ENCODE data around the gene SLC34A3.

SLC34A3 gene

DNA sequence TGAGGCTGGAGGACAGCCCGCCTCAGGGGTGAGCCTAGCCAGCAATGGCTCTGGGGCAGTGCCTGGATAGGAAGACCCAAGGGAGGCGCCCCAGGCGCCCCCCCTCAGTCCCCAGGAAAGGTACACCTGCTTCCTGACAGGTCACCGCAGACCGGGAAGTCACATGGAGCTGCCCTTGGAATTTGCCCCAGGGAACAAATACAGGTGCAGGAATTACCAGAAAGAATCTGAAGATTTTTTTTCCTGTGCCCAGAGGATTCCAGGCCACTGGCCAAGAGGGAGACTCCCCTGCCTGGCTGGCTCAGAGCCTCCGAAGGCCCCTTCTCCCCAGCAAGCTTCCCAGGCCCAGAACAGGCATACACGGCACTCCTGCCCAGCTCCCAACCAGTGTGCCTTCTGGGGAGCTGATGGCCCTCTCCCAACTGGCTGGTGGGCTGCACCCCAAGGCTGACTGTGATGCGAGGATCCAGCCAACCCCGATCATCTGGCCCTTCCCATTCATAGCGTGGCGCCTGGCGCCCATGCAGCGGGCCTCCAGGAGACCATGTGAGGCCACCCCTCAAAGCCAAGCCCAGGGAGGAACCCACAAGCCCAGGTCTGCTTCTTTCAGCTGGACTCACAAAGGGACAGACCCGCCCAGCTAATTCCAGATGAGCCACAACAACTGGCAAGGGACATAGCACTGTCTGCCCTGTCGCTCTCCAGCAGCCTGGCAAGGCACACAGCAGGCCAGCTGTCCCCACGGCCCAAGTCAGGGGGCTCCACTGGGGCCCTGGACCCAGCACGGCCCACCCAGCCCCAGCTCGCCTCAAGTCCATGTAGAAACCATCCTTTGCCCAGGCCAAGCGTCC is 32.4 kb upstream of the SLC34A3 start:
- DNase-seq = no peak

- no peak for DNase-seq
Observed at GRCh38 chr9:137198902-137199283, 31.8 kb upstream of the SLC34A3 start.

DNA sequence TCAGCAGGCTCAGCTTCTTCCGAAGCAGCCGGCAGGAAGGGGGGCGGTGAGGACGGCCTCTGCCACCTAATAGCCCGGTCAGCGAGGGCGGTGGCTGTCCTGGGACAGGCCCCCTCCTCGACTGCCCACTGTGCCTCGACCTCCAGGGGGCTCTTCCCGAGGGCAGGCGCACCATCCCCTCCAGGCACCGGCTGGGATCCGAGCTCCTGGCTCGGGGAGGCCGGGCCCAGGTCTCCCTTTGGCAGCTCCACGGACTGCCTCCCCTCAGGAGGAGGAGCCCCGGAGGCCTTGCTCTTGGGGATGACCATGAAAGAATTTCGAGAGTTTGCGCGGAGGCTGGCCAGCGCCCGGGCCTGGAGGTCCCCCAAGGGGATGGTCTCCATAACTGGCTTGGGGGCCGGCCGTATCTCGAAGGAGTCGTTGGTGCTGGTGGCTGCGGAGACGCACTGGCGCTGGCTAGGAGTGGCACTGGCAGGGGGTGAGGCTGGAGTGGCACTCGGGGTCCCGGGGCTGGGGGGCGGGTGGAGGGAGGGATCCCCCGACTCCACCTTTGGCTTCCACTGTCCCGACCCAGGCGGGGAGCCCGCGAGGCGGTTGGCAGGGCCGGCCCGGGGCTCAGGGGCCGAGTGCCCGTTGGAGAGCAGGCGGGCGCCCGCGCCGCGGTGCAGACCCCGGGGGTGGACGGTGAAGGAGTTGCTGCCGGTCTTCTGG is 31.1 kb upstream of the SLC34A3 start:
- DNase-seq = no peak

DNA sequence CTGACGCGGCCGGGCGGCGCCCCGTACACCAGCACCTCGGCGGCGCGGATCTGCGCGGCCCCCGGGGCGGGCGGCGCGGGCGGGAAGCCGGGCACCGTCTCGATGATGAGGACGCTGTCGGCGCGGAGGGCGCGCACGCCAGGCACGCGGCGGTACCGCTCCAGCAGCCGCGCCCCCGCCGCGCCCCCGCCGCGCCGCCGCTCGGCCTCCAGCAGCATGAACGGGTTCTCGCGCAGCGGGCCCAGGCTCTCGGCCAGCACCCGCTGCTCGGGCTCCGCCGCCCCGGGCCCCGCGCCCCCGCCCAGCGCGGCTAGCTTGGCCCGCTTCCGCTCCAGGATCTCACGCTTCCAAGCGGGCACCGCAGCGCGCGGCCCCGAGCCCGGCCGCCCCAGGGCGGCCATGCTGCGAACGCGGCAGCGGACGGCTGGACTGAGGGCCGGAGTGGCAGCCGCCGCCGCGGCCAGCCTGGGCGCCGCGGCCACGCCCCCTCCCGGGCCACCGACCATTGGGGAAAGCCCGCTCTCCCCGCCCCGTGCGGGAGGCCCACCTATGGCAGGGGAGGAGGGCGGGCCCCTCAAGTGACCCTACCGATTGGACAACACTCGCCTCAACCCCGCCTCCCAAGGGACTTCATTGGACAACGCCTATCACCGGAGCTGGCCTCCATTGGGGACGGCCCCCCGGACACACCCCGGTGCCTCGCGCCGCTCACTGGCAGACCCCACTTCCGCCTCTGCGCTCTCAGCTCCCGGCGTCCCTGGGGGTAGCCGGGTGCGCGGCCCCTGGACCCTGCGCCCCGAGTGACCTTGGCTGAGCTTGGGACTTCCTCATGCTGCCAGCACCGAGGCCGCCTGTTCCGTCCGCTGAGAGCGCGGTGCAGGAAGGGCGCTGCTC is 30.1 kb upstream of the SLC34A3 start, which contains the start of gene TPRN:
Gene TPRN, minus strand, starts transcription at position 431 of the 894 bp plus-strand sequence. Its CDS starts 30 bp downstream, at position 401.
- DNase-seq = peak; percentile 99

GRCh38 chr9:137201205-137201868 is 29.4 kb upstream of the SLC34A3 start:
- DNase-seq = no peak

DNA sequence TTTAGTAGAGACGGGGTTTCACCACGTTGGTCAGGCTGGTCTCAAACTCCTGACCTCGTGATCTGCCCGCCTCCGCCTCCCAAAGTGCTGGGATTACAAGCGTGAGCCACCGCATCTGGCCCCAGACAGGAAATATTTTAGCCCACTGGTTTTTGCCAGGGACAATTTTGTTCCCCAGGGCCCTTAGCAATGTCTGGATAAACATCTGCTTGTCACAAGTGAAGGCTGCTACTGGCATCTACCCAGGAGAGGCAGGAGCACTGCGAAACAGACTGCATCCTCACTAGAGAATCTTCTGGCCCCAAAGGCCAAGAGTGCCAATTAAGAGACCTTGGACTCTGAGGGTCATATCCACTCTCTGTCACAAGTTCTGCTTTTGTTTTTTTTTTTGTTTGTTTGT is 27.7 kb upstream of the SLC34A3 start:
- DNase-seq = no peak

DNA sequence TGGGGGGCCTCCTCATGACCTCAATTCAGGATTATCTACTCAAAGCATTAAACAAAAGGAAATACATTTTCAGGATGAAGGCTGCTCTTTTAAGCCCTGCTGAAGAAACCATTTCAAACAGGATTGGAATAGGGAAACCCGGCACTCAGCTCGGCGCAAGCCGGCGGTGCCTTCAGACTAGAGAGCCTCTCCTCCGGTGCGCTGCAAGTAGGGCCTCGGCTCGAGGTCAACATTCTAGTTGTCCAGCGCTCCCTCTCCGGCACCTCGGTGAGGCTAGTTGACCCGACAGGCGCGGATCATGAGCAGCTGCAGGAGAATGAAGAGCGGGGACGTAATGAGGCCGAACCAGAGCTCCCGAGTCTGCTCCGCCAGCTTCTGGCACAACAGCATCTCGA is 26.0 kb upstream of the SLC34A3 start:
- DNase-seq = no peak

GRCh38 chr9:137205126-137206069 is 25.3 kb upstream of the SLC34A3 start, which contains the start of the genes NDOR1 and TMEM203:
Gene NDOR1, plus strand, starts transcription at chr9:137205700. Its CDS starts 78 bp downstream, at chr9:137205778.
Gene TMEM203, minus strand, starts transcription at chr9:137205648. Its CDS starts 234 bp downstream, at chr9:137205414.
- DNase-seq = peak; percentile 94

- no peak for DNase-seq
Observed at GRCh38 chr9:137206602-137207001, 24.1 kb upstream of the SLC34A3 start.

GRCh38 chr9:137211532-137211931 is 19.2 kb upstream of the SLC34A3 start:
- DNase-seq = no peak

DNA sequence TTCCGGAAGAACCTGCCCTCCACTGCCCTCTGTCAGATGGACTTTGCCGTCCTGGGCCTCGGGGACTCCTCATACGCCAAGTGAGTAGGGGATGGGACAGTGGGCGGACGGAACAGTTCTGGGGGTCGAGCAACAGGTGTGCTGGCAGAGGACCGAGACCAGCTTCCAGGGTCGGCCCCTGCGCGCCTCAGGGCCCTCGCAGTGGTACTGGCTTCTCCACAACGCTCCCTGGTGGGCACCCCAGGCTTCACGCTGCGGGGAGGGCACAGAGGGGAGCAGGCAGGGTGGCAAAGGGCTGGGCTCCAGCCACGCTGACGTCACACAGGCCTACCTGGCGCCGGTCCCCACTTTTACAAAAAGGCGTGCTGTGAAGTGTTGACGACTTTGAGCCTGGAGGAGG is 18.2 kb upstream of the SLC34A3 start:
- DNase-seq = no peak

DNA sequence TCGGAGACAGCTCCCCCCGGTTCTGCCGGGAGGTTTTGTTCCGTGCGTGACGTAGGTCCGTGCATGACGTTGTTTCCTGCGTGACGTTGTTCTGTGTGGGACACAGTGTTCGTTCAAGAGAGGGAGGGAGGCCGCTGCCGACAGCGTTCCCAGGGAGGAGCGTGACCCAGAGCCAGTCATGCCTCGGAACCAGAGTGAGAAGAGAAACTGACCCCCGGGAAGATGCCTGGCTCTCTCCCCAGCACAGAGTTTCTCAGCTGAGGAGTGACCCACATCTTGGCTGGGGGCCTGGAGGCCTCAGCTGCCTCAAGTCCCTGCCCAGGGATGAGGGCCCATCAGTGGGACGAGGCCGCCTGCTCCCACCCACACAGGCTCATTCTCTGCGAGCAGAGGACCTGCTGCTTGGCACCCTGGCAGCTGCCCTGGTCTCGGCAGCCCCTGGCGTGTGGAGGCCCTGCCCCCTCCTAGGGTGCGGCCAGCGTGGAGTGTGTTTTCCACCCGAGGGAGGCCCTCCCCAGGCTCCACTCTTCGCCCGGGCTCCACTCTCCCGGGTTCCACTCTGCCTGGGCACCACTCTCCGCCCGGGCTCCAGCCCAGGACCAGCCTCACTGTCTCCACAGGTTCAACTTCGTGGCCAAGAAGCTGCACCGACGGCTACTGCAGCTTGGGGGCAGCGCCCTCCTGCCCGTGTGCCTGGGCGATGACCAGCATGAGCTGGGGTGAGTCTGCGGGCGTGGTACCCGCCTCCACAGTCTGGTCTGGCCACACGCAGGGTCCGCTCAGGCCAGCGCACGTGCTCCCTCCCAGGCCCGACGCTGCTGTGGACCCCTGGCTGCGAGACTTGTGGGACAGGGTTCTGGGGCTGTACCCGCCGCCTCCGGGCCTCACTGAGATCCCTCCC is 17.3 kb upstream of the SLC34A3 start:
- DNase-seq = peak; percentile 33

- no peak for DNase-seq
Observed at GRCh38 chr9:137214620-137215019, 16.1 kb upstream of the SLC34A3 start.

- no peak for DNase-seq
Observed at GRCh38 chr9:137215196-137215986, 15.3 kb upstream of the SLC34A3 start.

DNA sequence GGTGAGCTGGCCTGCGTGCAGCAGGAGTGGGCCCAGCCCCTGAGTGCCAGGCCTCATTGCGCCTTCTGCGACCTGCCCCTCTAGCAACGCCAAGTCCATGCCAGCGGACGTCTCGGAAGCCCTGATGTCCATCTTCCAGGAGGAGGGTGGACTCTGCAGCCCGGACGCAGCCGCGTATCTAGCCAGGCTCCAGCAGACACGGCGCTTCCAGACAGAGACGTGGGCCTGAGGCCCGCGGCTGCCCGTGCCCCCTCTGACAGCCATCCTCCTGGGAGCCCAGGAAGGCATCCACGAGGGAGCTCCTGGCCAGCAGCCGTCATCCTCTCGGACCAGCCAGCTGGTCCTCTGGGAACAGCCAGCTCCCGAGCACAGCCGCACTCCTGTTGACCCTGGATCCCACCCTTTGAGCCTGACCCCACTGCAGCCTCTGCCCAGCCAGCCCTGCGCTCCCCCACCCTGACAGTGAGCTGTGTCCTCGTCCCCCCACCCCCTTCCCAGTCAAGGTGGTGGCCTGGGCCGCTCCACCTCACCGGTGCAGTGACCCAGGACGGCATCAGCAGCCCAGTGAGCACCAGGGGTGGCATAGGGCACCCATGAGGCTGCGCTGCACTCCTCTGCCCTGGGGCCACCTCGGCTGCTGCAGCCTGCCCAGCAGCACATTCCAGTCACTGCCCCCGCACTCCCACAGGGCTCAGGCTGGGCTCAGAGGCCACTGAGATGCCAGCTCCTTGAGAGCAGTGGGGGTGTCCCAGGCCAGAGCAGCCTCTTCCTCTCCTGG is 14.3 kb upstream of the SLC34A3 start:
- no peak for DNase-seq

DNA sequence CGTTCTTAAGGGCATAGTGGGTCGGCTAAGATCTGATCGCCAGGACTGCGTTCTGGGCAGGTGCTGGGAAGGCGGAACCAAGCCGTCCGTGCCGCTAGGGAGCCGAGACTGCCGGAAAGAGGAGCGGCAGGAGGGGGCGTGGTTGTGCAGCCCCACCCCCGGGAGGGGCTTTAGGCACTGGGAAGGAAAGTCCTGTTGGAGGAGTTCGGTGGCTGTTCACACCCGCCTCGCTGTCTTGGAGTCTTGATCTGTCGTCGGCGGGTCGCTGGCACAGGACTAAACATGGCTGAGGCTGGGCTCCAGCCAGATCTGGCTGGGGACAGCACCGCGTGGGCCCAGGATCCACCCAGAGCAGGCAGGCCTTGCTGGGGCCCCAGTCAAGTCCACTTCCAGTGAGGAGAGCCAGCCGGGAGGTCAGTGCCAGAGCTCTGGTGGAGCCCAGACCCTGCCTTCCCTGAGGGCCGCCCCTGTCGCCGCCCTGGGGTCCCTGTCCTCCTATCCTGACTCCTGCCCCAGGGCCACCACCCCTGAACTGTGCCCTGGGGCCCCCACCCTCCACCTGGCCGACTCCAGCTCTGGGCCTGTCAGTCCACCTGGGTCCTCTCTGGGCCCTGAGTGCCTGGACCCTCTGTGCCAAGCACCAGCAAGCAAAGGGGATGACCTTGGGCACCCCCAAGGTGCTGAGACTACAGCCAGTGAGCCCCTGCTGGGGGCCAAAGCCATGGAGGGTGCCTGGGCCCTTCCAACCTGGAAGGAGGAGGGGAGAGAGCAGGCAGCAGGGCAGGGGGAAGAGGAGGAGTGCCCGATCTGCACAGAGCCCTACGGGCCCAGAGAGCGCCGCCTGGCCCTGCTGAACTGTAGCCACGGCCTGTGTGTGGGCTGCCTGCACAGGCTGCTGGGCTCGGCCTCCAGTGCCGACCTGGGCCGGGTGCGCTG is 13.2 kb upstream of the SLC34A3 start:
- no peak for DNase-seq

DNA sequence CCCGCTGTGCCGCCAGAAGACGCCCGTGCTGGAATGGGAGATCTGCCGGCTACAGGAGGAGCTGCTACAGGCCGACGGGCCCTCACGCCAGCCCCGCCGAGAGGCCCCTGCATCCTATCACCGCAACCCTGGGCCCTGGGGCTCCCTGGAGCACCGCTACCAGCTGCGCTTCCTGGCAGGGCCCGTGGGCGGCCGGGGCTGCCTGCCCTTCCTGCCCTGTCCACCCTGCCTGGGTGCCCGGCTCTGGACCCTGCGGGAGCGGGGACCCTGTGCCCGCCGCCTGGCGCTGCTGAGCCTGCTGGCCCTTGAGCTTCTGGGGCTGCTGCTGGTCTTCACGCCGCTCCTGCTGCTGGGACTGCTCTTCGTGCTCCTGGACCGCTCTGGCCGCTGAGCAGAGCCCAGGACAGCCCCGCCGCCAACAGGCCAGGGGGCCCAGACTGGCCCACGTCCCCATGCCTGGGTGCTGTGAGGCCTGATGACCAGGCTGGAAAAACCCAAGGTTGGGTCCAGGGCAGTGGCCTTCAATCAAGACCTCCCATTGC is 12.4 kb upstream of the SLC34A3 start:
- DNase-seq = no peak
